ENCODE results near the gene PIK3CB. TPM values are rescaled to one million over a fixed set of nuclear protein-coding genes. Genes with fewer than 3 reads are reported as not detected.

Gene PIK3CB
- total RNA-seq, 1 donor from 2014 or later, result 14.2 TPM

- Mint-ChIP-seq H3K36me3 (ENCODE audit: unreplicated experiment) (peaks cover 4% of the 10 kb centered on the region), H3K27me3 (ENCODE audit: unreplicated experiment) (peaks cover 1% of the 10 kb centered on the region), H3K4me3 (ENCODE audit: unreplicated experiment) (no peak overlapping the region), H3K4me1 (ENCODE audit: low read depth, unreplicated experiment) (no peaks in the 10 kb centered on the region), H3K27ac (ENCODE audit: unreplicated experiment) (no peak overlapping the region), H3K9me3 (ENCODE audit: unreplicated experiment) (no peaks in the 10 kb centered on the region)
- no peak for TF ChIP-seq CTCF (IDR thresholded peaks at IDR 0.05; ENCODE audit: partially characterized antibody, unreplicated experiment)
- DNase-seq, result no peak
These were observed 22.1 kb upstream of the PIK3CB start for GRCh38 chr3:138856799-138857198.

- DNase-seq, result no peak
- peaks cover 1% of the 10 kb centered on the region for H3K27me3 Mint-ChIP-seq (ENCODE audit: unreplicated experiment)
- no peak overlapping the region for H3K27ac Mint-ChIP-seq (ENCODE audit: unreplicated experiment)
- H3K9me3 Mint-ChIP-seq (ENCODE audit: unreplicated experiment), result no peaks in the 10 kb centered on the region
- H3K4me1 Mint-ChIP-seq (ENCODE audit: low read depth, unreplicated experiment), result no peaks in the 10 kb centered on the region
- no peak overlapping the region for H3K4me3 Mint-ChIP-seq (ENCODE audit: unreplicated experiment)
- no peak for TF ChIP-seq CTCF (IDR thresholded peaks at IDR 0.05; ENCODE audit: partially characterized antibody, unreplicated experiment)
- H3K36me3 Mint-ChIP-seq (ENCODE audit: unreplicated experiment), result peaks cover 4% of the 10 kb centered on the region
These were observed 20.2 kb upstream of the PIK3CB start for GRCh38 chr3:138854940-138855339.

- Mint-ChIP-seq H3K27me3 (ENCODE audit: unreplicated experiment) (peaks cover 1% of the 10 kb centered on the region), H3K4me3 (ENCODE audit: unreplicated experiment) (no peak overlapping the region), H3K4me1 (ENCODE audit: low read depth, unreplicated experiment) (no peaks in the 10 kb centered on the region), H3K27ac (ENCODE audit: unreplicated experiment) (no peak overlapping the region), H3K9me3 (ENCODE audit: unreplicated experiment) (no peaks in the 10 kb centered on the region), H3K36me3 (ENCODE audit: unreplicated experiment) (peaks cover 4% of the 10 kb centered on the region)
- DNase-seq, result no peak
- TF ChIP-seq CTCF (IDR thresholded peaks at IDR 0.05; ENCODE audit: partially characterized antibody, unreplicated experiment), result no peak
These were observed 19.5 kb upstream of the PIK3CB start for GRCh38 chr3:138854204-138854603.

GRCh38 chr3:138850151-138850550 lies 15.4 kb upstream of the PIK3CB start:
- Mint-ChIP-seq H3K36me3 (ENCODE audit: unreplicated experiment) (no peaks in the 10 kb centered on the region), H3K27ac (ENCODE audit: unreplicated experiment) (no peak overlapping the region), H3K4me1 (ENCODE audit: low read depth, unreplicated experiment) (no peaks in the 10 kb centered on the region), H3K27me3 (ENCODE audit: unreplicated experiment) (no peaks in the 10 kb centered on the region), H3K9me3 (ENCODE audit: unreplicated experiment) (no peaks in the 10 kb centered on the region), H3K4me3 (ENCODE audit: unreplicated experiment) (no peak overlapping the region)
- no peak for TF ChIP-seq CTCF (IDR thresholded peaks at IDR 0.05; ENCODE audit: partially characterized antibody, unreplicated experiment)
- no peak for DNase-seq

GRCh38 chr3:138849222-138849940 lies 14.7 kb upstream of the PIK3CB start:
- H3K27me3 Mint-ChIP-seq (ENCODE audit: unreplicated experiment), result no peaks in the 10 kb centered on the region
- no peak overlapping the region for H3K27ac Mint-ChIP-seq (ENCODE audit: unreplicated experiment)
- no peaks in the 10 kb centered on the region for H3K36me3 Mint-ChIP-seq (ENCODE audit: unreplicated experiment)
- no peaks in the 10 kb centered on the region for H3K9me3 Mint-ChIP-seq (ENCODE audit: unreplicated experiment)
- no peak for DNase-seq
- H3K4me1 Mint-ChIP-seq (ENCODE audit: low read depth, unreplicated experiment), result no peaks in the 10 kb centered on the region
- no peak overlapping the region for H3K4me3 Mint-ChIP-seq (ENCODE audit: unreplicated experiment)
- no peak for TF ChIP-seq CTCF (IDR thresholded peaks at IDR 0.05; ENCODE audit: partially characterized antibody, unreplicated experiment)
